ENCODE data around the gene LAPTM5.

LAPTM5 gene

GRCh38 chr1:30683699-30684098, 73.9 kb downstream of the LAPTM5 start:
- WGBS (ENCODE audit: insufficient coverage, insufficient read length), result no CpG with 5 or more reads among the region's 5 CpGs
- H3K36me3 ChIP-seq (ENCODE audit: control insufficient read depth, insufficient read depth, low read length), result no peaks in the 10 kb centered on the region
- no peaks in the 10 kb centered on the region for H3K27me3 ChIP-seq (ENCODE audit: control insufficient read depth, insufficient read depth, low read length)
- H3K4me1 ChIP-seq (ENCODE audit: control insufficient read depth, insufficient read depth, low read length), result peaks cover 1% of the 10 kb centered on the region; the same call in 1 of the 2 replicates
- H3K9me3 ChIP-seq (ENCODE audit: control insufficient read depth, insufficient read depth, low read length), result peaks cover 2% of the 10 kb centered on the region; the same call in 1 of the 2 replicates
- H3K4me3 ChIP-seq (ENCODE audit: low read length), result no peak overlapping the region
- no peak overlapping the region for H3K27ac ChIP-seq (ENCODE audit: low read length)
- no peak for DNase-seq (ENCODE audit: low read depth, low spot score)
